ENCODE measurements around the gene MAP3K7CL.

Gene MAP3K7CL

DNA sequence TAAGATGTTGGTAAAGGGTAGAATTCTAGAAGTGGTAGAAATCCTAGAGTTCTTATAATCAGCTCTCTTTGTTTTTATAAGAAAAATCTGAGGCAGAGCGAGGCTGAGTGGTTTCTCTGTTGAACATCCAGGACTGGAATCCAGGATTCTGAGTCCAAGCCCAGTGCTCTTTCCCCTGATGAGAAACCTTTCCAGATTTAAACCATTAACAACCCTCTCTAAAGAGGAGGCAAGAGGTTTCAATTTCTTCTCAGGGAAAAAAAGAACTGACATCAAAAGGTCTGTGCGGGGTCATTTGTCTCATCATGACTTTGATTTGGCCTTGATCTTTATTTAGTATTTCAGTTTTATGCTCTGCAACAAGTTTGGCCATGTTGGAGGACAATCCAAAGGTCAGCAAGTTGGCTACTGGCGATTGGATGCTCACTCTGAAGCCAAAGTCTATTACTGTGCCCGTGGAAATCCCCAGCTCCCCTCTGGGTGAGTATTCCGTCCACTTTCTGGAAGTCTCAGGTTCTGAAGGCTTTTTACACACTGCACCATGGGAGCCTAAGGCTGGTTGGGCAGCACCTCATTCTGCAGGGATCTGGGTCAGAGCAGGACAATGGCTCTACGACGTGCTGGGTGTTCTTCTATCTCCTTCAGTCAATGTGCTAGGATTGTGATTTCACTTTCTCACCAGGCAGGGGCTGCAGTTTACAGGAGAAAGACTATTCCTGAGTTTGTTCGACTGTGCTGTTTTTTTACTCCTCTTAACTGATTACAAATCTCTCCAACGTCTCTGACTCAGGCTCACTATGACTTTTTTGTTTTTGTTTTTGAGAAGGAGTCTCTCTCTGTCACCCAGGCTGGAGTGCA lies 38.1 kb upstream of the MAP3K7CL start:
- FAIRE-seq (no peak), DNase-seq (ENCODE audit: insufficient read length, low spot score) (no peak)
- TF ChIP-seq CTCF (IDR thresholded peaks at IDR 0.05; ENCODE audit: insufficient read depth, missing control alignments) = no peak

GRCh38 chr21:29096218-29097015 lies 34.0 kb upstream of the MAP3K7CL start:
- DNase-seq (ENCODE audit: insufficient read length, low spot score) = no peak
- no peak for FAIRE-seq
- no peak for TF ChIP-seq CTCF (IDR thresholded peaks at IDR 0.05; ENCODE audit: insufficient read depth, missing control alignments)

DNA sequence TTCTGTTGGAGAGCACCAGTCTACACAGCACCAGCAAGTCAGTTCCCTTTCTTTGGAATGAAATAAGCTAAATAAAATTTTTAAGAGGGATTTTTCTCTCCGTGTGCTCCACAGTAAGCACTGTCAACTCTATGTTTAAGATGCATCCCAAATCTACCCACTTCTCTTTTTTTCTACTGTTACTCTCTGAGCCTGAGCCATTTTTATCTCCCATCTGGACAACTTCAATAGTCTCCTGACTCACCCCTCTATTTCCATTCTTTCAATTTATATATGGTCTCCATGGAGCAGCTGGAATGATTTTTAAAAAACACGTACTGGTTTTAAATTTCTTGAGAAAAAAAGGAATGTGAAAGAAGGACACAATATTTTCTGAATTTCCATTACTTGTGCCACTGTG lies 32.3 kb upstream of the MAP3K7CL start:
- no peak for DNase-seq (ENCODE audit: insufficient read length, low spot score)
- TF ChIP-seq CTCF (IDR thresholded peaks at IDR 0.05; ENCODE audit: insufficient read depth, missing control alignments) = no peak
- no peak for FAIRE-seq

- FAIRE-seq (no peak), DNase-seq (ENCODE audit: insufficient read length, low spot score) (no peak)
- TF ChIP-seq CTCF (IDR thresholded peaks at IDR 0.05; ENCODE audit: insufficient read depth, missing control alignments) = no peak
Observed at GRCh38 chr21:29102791-29103257, 27.6 kb upstream of the MAP3K7CL start.

GRCh38 chr21:29104239-29104708 lies 26.2 kb upstream of the MAP3K7CL start:
- no peak for DNase-seq (ENCODE audit: insufficient read length, low spot score)
- no peak for TF ChIP-seq CTCF (IDR thresholded peaks at IDR 0.05; ENCODE audit: insufficient read depth, missing control alignments)
- no peak for FAIRE-seq

DNA sequence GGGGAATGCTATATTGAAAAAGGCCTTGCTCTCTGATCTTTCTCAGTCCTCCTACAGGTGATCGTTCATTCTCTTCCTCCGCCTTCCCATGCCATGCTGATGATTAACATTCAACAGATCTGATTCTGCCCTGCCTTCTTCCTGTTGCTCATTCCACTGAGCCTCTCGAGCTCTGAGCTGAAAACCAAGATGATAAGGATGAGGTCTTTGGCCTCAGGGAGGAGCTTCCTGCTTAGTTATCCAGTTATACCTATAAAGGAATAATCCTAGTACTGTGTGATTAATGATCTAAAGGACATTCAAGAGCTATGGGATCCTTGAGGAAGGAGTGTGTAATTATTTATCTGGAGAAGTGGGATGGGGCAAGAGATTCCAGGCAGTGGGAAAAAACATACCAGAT lies 25.2 kb upstream of the MAP3K7CL start:
- FAIRE-seq = no peak
- no peak for TF ChIP-seq CTCF (IDR thresholded peaks at IDR 0.05; ENCODE audit: insufficient read depth, missing control alignments)
- no peak for DNase-seq (ENCODE audit: insufficient read length, low spot score)
